ENCODE measurements around the gene KDM5D. TPM values are rescaled to one million over a fixed set of nuclear protein-coding genes. Genes with fewer than 3 reads are reported as not detected.

KDM5D gene
- 10 to 100 TPM; 37.2 to 43.3 (median 40.2) TPM for polyA plus RNA-seq (ENCODE audit: insufficient read length in 3 of 3)

- DNase-seq (ENCODE audit: low read depth in 3 of 3, low spot score in 2 of 3): peak; percentile 70 to 75 (median 70)
Observed at GRCh38 chrY:19744381-19745378, at the start of gene KDM5D. TSS of gene KDM5D (minus strand) at chrY:19744726. CDS start at chrY:19744534, 192 bp downstream.

- DNase-seq (ENCODE audit: low read depth in 3 of 3, low spot score in 2 of 3): no peak
Observed at GRCh38 chrY:19768375-19768774, 23.8 kb upstream of the KDM5D start.

DNA sequence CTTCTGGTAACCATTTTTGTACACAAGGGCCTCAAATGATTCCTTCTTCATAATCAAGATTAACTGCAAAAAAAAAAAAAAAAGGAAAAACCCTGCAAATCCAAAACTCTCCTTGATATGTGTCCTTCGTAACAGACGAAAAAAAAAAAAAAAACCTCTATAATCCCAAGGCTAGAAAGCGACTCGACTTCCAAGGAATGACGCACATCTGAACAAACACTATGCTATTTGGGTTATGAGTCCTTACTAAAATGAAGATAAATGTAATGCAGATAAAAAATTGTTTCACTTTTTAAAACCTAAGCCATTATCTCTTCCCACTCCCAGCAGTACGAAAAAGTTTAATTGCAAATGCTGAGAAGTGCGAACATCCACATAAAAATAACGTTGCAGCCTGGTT lies 1.2 kb downstream of the KDM5D start:
- DNase-seq (ENCODE audit: low read depth in 3 of 3, low spot score in 2 of 3): no peak

DNA sequence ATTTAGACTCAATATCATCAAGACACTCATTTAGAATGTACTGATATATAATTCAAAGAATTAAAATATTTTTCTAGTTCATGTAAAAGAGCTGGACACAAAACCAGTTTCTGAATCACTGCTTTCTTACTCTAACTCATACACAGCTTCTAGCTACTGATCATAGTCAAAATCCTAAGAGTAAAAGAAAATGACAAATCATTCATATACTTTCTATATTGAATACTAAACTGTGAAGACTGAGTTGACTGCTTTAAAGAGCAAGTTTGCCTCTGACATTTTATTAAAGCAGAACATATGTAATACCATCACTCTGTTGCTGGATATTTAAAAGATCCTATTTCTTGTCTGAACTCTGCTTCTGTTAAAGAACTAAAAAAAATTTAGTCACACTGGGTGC lies 2.4 kb downstream of the KDM5D start:
- no peak for DNase-seq (ENCODE audit: low read depth in 3 of 3, low spot score in 2 of 3)

- DNase-seq (ENCODE audit: low read depth in 3 of 3, low spot score in 2 of 3): no peak
Observed at GRCh38 chrY:19734425-19734824, 10.1 kb downstream of the KDM5D start.

DNA sequence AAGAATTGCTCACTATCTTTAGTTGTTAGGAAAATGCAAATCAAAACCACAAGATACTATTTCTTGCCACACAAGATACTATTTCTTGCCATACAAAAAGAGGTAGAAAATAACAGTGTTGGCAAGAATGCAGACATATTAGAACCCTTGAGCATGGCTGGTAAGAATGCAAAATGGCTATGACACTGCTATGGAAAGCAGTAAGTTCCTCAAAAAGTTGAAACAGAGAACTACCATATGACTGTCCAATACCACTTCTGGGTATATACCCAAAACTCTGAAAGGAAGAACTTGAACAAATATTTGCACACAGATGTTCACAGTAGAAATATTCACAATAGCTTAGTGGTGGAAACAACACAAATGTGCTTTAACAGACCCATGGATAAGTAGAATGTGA lies 26.6 kb downstream of the KDM5D start:
- no peak for DNase-seq (ENCODE audit: low read depth in 3 of 3, low spot score in 2 of 3)

DNA sequence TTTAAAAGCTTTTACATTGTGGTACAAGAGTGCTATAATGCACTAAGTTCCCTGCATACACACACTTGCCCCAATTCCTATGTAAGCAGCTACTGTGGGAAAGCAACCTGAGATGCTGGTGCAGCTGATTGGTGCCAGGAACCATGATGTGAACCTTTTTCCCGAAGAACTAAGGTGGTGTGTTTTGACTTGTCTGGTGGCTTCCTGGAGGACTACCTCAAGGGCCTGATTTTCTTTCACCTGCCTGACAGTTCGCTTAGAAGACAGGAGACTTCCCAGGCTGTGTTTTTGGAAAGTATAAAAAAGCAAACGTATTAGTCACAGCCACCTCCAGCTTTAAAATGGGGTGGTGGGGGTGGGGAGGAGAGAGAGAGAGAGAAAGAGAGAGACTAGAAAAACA lies 27.4 kb downstream of the KDM5D start:
- DNase-seq (ENCODE audit: low read depth in 3 of 3, low spot score in 2 of 3): no peak

DNA sequence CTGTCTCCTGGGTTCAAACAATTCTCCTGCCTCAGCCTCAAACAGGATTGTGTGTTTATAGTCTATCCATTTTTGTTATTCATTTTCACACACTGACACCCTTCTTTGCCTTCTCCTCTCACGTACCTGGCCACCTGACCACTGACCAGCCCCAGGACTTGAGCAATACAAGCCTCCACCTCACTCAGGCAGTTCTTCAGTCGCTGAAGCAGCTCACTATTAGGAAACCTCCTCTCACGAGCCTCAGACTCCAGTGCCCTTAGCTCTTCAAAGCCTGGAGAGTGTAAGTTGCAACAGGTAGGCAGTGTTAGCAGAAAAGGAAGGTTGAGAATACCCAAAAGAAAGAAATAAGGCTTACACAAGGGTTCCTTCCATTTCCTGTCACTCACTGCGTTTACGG lies 29.3 kb downstream of the KDM5D start:
- no peak for DNase-seq (ENCODE audit: low read depth in 3 of 3, low spot score in 2 of 3)

DNA sequence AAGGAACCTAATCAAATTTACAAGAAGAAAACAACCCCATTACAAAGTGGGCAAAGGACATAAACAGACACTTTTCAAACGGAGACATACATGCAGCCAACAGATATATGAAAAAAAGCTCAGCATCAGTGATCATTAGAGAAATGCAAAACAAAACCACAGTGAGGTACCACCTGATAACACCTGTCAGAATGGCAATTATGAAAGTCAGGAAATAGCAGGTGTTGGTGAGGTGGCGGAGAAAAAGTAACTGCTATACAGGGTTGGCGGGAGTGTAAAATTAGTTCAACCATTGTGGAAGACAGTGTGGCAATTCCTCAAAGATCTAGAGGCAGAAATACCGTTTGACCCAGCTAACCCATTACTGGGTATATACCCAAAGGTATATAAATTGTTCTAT lies 31.1 kb downstream of the KDM5D start:
- no peak for DNase-seq (ENCODE audit: low read depth in 3 of 3, low spot score in 2 of 3)

DNA sequence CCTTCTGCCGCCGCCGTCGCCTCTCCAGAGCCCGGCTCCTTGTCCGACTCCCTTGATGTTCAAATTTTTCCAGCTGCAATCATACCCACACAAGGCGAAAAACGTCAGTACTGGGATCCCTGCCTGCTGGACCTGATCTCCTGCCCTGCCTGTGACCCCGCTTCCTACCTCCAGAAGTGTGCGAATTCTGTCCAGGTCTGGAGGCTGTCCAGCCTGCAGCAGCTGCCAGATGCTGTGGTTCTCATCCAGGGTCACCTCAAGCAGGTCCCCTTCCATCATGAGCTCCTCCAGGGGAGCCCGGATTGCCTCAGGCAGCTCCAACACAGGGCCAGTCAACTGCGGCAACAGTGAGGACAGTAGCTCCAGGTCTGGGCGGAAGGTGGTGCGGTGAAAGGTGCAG lies 38.3 kb downstream of the KDM5D start:
- no peak for DNase-seq (ENCODE audit: low read depth in 3 of 3, low spot score in 2 of 3)

DNA sequence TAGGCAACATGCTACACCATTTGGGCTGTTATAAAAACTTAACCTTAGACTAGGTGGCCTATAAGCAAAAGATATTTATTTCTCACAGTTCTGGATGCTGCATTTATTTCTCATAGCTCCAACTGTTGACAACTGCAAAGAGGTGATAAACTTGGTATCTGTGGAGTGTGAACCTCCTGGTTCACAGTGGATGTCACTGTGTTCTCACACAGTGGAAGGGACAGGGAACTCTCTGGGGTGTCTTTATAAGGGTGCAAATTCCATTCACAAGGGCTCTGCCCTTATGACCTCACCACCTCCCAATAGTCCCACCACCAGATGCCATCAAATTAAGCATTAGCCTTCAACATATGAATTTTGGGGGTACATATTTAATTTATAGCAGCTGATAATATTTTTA lies 46.0 kb downstream of the KDM5D start:
- no peak for DNase-seq (ENCODE audit: low read depth in 3 of 3, low spot score in 2 of 3)

DNA sequence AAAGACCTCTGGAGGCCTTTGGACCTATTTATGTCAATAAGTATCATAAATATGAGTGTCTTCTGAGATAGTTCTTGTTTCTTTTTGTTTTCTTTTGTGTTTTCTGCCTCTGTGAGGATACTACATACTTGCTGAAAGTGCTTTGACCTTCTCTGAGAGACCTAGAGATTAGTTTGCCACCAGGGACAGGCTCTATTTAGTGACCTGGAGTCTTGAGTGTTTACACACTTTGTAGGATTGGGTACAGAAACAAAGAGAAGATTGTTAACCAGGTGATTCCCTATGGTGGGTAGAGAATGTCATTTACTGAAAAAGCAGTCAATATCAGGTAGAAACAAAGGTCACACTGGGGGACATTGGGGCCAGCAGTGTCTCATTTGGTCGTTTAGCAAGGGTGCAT lies 63.7 kb downstream of the KDM5D start:
- no peak for DNase-seq (ENCODE audit: low read depth in 3 of 3, low spot score in 2 of 3)

Measured in right renal cortex interstitium (tissue), 3 donors.